Right lobe of liver (tissue), 6 donors: ENCODE measurements around the gene CELF4. TPM values are rescaled to one million over a fixed set of nuclear protein-coding genes. Genes with fewer than 3 reads are reported as not detected.

ENCODE experiments used
- ATAC-seq, 4 donors: fragments of 200-7000 bp; cut with Tn5 transposase; one replicate each; pipeline ENCODE4 v1.9.1; 2020; ENCODE audit warnings: mild to moderate bottlenecking in 4 of 4, moderate library complexity in 4 of 4
- DNase-seq, 3 donors: peaks; one replicate each; pipeline ENCODE4 v3.0.0-alpha.2; 2020
- H3K27ac ChIP-seq, 3 donors: fragments of 200-600 bp; one replicate each; pipeline ENCODE4 v1.8.0; 2022
- H3K27me3 ChIP-seq, 2 donors: fragments of 200-600 bp; one replicate each; pipeline ENCODE4 v1.8.0; 2022
- H3K36me3 ChIP-seq, 4 donors: fragments of 200-600 bp; sonication (generic) in 1 of 4; one replicate each; pipeline versions ENCODE4 v1.5.1 to v1.8.0; 2017 to 2022; ENCODE audit warnings: control low read depth in 1 of 4
- H3K4me1 ChIP-seq, 4 donors: fragments of 200-600 bp; sonication (generic) in 1 of 4; one replicate each; pipeline versions ENCODE4 v1.5.1 to v1.8.0; 2017 to 2022; ENCODE audit warnings: control low read depth in 1 of 4
- H3K4me3 ChIP-seq, 3 donors: fragments of 200-600 bp; one replicate each; pipeline ENCODE4 v1.8.0; 2022
- H3K9me3 ChIP-seq, 4 donors: fragments of 200-600 bp; sonication (generic) in 1 of 4; one replicate each; pipeline versions ENCODE4 v1.5.1 to v1.8.0; 2017 to 2022; ENCODE audit warnings: control low read depth in 1 of 4
- CTCF ChIP-seq, 4 donors: fragments of 200-600 bp in 3 of 4; fragments of 450-650 bp in 1 of 4; IDR thresholded peaks; one replicate each; pipeline versions ENCODE4 v1.5.1 to v1.8.0; 2016 to 2022; ENCODE audit warnings: antibody characterized with exemption in 4 of 4, mild to moderate bottlenecking in 2 of 4
- POLR2A ChIP-seq: fragments of 450-650 bp; IDR thresholded peaks from one replicate; pipeline ENCODE4 v1.6.1; 2017; ENCODE audit warnings: antibody characterized with exemption, mild to moderate bottlenecking
- WGBS: methylation state at CpG from one replicate; pipeline ENCODE4 v1.1.6; 2018; ENCODE audit warnings: low coverage, low lambda C conversion rate; ENCODE audit not compliant: insufficient coverage; ENCODE audit errors: missing lambda C conversion rate; 5-methylcytosine and 5-hydroxymethylcytosine counted together
- intact Hi-C, 2 donors: fragments of 100-400 bp; cut with DNase I; formaldehyde crosslinking; loops; one replicate each; pipeline versions ENCODE4 v1.11.2 to v1.14.1; 2022
- total RNA-seq, 6 experiments: library from RNA; depleted of rRNA in 2 of 6; stranded (reverse); fragments of >200 nt in 2 of 6; fragmentation: NEBNext Ultra II Directional in 3 of 6; extraction: Animal tissue kit (Norgen Biotek cat#: 25700) in 3 of 6; gene quantifications; one replicate each; pipeline versions ENCODE4 v1.1.0 to v1.2.4, GENCODE V29; 2016 to 2023
- donor health status: DM: no; HTN: yes; CAD: no.
- donor health status: DM: no; HTN: no; CAD: no.
- donor health status: DM: no; HTN: no; CAD: no.
- donor health status: DM: no; HTN: yes; CAD: no.
- donor health status: DM: no; HTN: yes; CAD: no.

The CELF4 gene
- total RNA-seq, 6 experiments from 2014 or later: 0.06 TPM; not detected in 5

DNA sequence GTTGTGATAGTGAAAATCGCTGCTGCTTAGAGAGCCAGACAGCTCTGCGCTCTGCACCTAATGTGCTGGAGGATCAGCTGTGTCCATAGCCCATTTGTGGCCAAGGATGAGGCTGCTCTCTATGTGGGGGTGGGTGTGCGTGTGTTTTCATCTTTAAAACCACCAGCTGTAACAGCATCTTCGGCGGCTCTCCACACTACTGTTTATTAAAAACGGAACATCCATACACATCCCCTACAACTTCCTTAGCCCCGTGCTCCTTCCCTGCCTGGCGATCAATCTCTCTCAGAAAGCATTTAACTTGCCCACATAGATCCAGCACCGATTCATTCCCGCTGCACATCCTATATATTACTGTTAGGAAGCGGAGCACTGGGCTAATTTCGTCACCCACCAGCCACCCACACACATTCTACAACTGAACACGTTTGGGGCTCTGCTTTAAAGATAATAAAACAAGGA is 1.6 kb downstream of the CELF4 start:
- Histone ChIP-seq H3K27ac (no peak overlapping the region), H3K4me1 (peaks cover 0 to 14% (median 5%) of the 10 kb centered on the region in 4 donors), H3K9me3 (no peaks in the 10 kb centered on the region), H3K4me3 (no peak overlapping the region), H3K36me3 (no peaks in the 10 kb centered on the region), H3K27me3 (no peaks in the 10 kb centered on the region)
- ATAC-seq (no peak), DNase-seq (no peak)
- TF ChIP-seq POLR2A (no peak), CTCF (IDR thresholded peaks at IDR 0.05) (no peak)
- intact Hi-C loops: no loop called here
- WGBS: 15% methylated on average over 13 of the region's 13 CpGs

DNA sequence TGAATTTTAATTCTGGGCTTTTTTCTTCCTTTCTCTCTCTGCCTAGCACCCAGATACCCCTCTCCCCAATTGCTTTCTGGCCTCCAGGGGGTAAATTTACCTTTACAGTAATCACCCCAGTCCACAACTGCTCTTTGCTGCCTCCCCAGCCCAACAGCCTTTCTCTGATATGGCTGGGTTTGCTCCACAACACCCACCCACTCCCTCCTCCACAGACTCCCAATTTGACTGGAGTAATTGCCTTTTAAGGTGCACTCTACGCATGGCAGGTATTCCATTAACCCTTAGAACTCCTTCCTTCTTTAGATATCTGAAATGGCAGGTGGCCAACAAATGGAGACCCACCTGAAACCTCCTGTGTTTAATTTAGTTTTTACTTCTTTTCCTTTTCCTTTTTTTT is 3.6 kb downstream of the CELF4 start:
- DNase-seq (no peak), ATAC-seq (no peak)
- Histone ChIP-seq H3K36me3 (no peaks in the 10 kb centered on the region), H3K9me3 (no peaks in the 10 kb centered on the region), H3K4me3 (no peak overlapping the region), H3K27me3 (no peaks in the 10 kb centered on the region), H3K27ac (no peak overlapping the region), H3K4me1 (peaks cover 0 to 6% (median 3%) of the 10 kb centered on the region in 4 donors)
- intact Hi-C loops: no loop called here
- WGBS: 0% methylated on average over 1 of the region's 1 CpG
- TF ChIP-seq CTCF (IDR thresholded peaks at IDR 0.05) (no peak), POLR2A (no peak)

- Histone ChIP-seq H3K27me3 (no peaks in the 10 kb centered on the region), H3K36me3 (no peaks in the 10 kb centered on the region), H3K4me1 (no peaks in the 10 kb centered on the region), H3K9me3 (no peaks in the 10 kb centered on the region), H3K27ac (no peak overlapping the region), H3K4me3 (no peak overlapping the region)
- TF ChIP-seq CTCF (IDR thresholded peaks at IDR 0.05) (no peak), POLR2A (no peak)
- WGBS: 21% methylated on average over 2 of the region's 2 CpGs
- no peak for DNase-seq
- intact Hi-C loops: no loop called here
- no peak for ATAC-seq
These were observed 5.6 kb downstream of the CELF4 start for GRCh38 chr18:37560003-37560402.

- DNase-seq (no peak), ATAC-seq (no peak)
- no peak overlapping the region for H3K27ac ChIP-seq
- WGBS: 21% methylated on average over 1 of the region's 1 CpG
- intact Hi-C loops: no loop called here
- H3K4me1 ChIP-seq: no peaks in the 10 kb centered on the region
- no peaks in the 10 kb centered on the region for H3K36me3 ChIP-seq
- H3K9me3 ChIP-seq: no peaks in the 10 kb centered on the region
- no peaks in the 10 kb centered on the region for H3K27me3 ChIP-seq
- no peak overlapping the region for H3K4me3 ChIP-seq
- TF ChIP-seq CTCF (IDR thresholded peaks at IDR 0.05) (no peak), POLR2A (no peak)
These were observed 6.4 kb downstream of the CELF4 start for GRCh38 chr18:37559194-37559593.

DNA sequence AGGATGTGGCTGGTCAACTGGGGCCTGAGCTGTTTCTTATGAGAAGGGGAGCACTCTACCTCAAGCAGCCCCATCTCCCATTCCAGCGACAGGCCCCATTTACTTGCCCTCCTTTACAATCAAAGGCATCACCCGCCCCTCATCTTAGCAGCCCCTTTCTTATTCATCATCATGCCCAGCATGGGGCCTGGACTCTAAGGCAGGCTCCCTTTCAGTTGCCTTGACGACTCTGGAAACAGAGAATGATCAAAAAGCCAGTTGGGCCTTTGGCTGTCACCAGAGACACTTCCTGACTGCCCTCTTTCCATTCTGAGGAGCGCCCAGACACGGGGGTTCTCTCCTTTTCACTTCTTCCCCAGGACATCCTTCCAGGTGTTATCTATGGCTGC is 11.2 kb downstream of the CELF4 start:
- Histone ChIP-seq H3K4me3 (no peak overlapping the region), H3K9me3 (no peaks in the 10 kb centered on the region), H3K36me3 (no peaks in the 10 kb centered on the region), H3K4me1 (no peaks in the 10 kb centered on the region), H3K27ac (no peak overlapping the region), H3K27me3 (no peaks in the 10 kb centered on the region)
- DNase-seq (no peak), ATAC-seq (no peak)
- TF ChIP-seq CTCF (IDR thresholded peaks at IDR 0.05): no peak
- TF ChIP-seq POLR2A: no peak
- intact Hi-C loops: no loop called here
- WGBS: 22% methylated on average over 4 of the region's 5 CpGs
